Brain microvascular endothelial cell (primary cell): Measurements from ENCODE around the gene NPAS2.

Experiments
- DNase-seq: peaks from one replicate; pipeline ENCODE4 v3.0.0-alpha.2; 2020
- H3K27ac ChIP-seq: fragments of 250-450 bp; sonication (Bioruptor Pico); 2 replicates; pipeline ENCODE4 v1.5.1; 2020; ENCODE audit warnings: mild to moderate bottlenecking, moderate library complexity
- H3K27me3 ChIP-seq: fragments of 250-450 bp; sonication (Bioruptor Pico); replicated peaks from 2 replicates; pipeline ENCODE4 v1.5.1; 2020; ENCODE audit warnings: mild to moderate bottlenecking
- H3K36me3 ChIP-seq: fragments of 250-450 bp; sonication (Bioruptor Pico); replicated peaks from 2 replicates; pipeline ENCODE4 v1.5.1; 2020; ENCODE audit warnings: mild to moderate bottlenecking
- H3K4me3 ChIP-seq: 2 replicates; pipeline ENCODE4 v1.5.1; 2011; ENCODE audit warnings: low read depth, mild to moderate bottlenecking, control low read depth, low read length, moderate library complexity
- in situ Hi-C: cut with HindIII; loops from 2 replicates; pipeline ENCODE4 v1.10.0; 2017; ENCODE audit warnings: low sequenced_read_pairs, low pct_ligation_motif_present
- TF ChIP-seq, protein P1 (sequence below): IDR thresholded peaks from 2 replicates; pipeline ENCODE4 v1.5.1; 2011; ENCODE audit warnings: low read depth, mild to moderate bottlenecking, moderate library complexity, low read length, control low read depth, inconsistent platforms; ENCODE audit errors: missing control alignments

NPAS2 gene

GRCh38 chr2:100857341-100857740, 37.4 kb downstream of the NPAS2 start:
- no peaks in the 10 kb centered on the region for H3K36me3 ChIP-seq
- no peak overlapping the region for H3K4me3 ChIP-seq
- in situ Hi-C loops: no loop called here
- DNase-seq: no peak
- TF ChIP-seq, protein P1, sequence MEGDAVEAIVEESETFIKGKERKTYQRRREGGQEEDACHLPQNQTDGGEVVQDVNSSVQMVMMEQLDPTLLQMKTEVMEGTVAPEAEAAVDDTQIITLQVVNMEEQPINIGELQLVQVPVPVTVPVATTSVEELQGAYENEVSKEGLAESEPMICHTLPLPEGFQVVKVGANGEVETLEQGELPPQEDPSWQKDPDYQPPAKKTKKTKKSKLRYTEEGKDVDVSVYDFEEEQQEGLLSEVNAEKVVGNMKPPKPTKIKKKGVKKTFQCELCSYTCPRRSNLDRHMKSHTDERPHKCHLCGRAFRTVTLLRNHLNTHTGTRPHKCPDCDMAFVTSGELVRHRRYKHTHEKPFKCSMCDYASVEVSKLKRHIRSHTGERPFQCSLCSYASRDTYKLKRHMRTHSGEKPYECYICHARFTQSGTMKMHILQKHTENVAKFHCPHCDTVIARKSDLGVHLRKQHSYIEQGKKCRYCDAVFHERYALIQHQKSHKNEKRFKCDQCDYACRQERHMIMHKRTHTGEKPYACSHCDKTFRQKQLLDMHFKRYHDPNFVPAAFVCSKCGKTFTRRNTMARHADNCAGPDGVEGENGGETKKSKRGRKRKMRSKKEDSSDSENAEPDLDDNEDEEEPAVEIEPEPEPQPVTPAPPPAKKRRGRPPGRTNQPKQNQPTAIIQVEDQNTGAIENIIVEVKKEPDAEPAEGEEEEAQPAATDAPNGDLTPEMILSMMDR: no peak
- H3K27me3 ChIP-seq: no peaks in the 10 kb centered on the region
- H3K27ac ChIP-seq: peak overlapping the region; percentile 53

- in situ Hi-C loops: no loop called here
- no peaks in the 10 kb centered on the region for H3K27me3 ChIP-seq
- DNase-seq: peak; percentile 73
- H3K4me3 ChIP-seq: no peak overlapping the region
- no peaks in the 10 kb centered on the region for H3K36me3 ChIP-seq
- TF ChIP-seq, protein P1: no peak
- peak overlapping the region; percentile 53 for H3K27ac ChIP-seq
Measured at GRCh38 chr2:100857915-100858314, 38.0 kb downstream of the NPAS2 start.

GRCh38 chr2:100859902-100860301, 40.0 kb downstream of the NPAS2 start:
- no peaks in the 10 kb centered on the region for H3K27me3 ChIP-seq
- DNase-seq: no peak
- TF ChIP-seq, protein P1: no peak
- in situ Hi-C loops: no loop called here
- no peak overlapping the region for H3K27ac ChIP-seq
- no peak overlapping the region for H3K4me3 ChIP-seq
- H3K36me3 ChIP-seq: no peaks in the 10 kb centered on the region

DNA sequence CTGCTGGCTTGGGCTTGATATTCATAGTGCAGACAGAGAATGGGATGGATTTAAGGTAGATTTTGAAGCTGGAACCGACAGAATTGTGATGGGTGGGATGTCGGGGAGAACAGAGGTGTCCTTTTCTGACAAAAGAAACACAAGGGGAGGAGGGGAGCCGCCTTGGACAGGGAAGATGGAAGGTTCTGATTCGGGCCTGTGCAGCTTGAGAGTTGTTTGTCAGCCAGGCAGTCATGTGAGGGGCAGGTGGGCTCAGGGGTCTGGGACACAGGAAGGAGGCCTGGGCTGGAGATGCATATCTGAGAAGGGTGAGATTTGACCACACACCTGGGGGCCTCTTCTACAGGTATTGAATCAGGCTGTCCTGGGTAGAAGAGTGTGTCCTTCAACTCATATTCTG, 41.4 kb downstream of the NPAS2 start:
- H3K27ac ChIP-seq: no peak overlapping the region

GRCh38 chr2:100862081-100862480, 42.1 kb downstream of the NPAS2 start:
- no peaks in the 10 kb centered on the region for H3K27me3 ChIP-seq
- no peak overlapping the region for H3K4me3 ChIP-seq
- in situ Hi-C loops: no loop called here
- H3K27ac ChIP-seq: no peak overlapping the region
- TF ChIP-seq, protein P1: no peak
- DNase-seq: no peak
- no peaks in the 10 kb centered on the region for H3K36me3 ChIP-seq

More for the DNA sequence above, 41.4 kb downstream of the NPAS2 start:
- Histone ChIP-seq H3K27me3 (no peaks in the 10 kb centered on the region), H3K4me3 (no peak overlapping the region), H3K36me3 (no peaks in the 10 kb centered on the region)
- in situ Hi-C loops: no loop called here
- DNase-seq: no peak
- TF ChIP-seq, protein P1: no peak

DNA sequence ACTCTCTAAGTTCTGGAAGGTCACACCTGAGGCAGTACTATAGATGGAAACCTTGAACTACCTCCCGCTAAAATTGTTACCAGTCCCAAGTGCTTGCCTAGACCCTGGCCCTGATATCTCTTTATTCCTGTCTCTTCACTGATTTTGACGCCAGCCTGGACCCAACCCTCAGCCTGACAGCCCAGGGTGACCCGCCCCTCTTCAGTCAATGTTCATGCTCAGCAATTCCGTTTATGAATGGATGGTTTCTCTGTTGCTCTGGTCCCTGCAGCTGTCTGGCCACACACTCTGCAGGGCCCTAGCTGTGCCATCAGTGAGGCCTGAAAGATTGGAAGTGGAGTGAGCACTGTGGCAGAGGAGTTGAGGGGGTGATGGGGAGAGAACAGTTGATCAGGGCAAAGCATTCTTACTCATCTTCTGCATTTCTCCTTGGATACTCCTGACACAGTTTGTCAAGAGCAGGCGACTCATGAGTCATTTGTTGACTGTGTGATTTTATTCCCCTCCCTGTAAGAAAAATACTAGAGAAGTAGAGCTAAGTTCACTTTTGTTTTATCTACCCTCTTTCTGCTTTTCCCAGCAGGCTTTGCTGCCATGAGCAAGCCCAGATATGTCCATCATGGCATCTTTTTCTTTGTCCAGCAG, 46.0 kb downstream of the NPAS2 start:
- Histone ChIP-seq H3K27ac (peak overlapping the region; percentile 33), H3K4me3 (no peak overlapping the region), H3K27me3 (no peaks in the 10 kb centered on the region), H3K36me3 (no peaks in the 10 kb centered on the region)
- in situ Hi-C loops: no loop called here
- peak; percentile 70 for DNase-seq
- TF ChIP-seq, protein P1: no peak
